NCI-H1417 treated with DMSO at 0.1 percent for 48 hours (cell line): ENCODE data around the gene GAS2L1.

ENCODE experiments used
- DNase-seq: peaks from one replicate; lab custom pipeline; 2025; lab: John Stamatoyannopoulos, UW

Gene GAS2L1

DNA sequence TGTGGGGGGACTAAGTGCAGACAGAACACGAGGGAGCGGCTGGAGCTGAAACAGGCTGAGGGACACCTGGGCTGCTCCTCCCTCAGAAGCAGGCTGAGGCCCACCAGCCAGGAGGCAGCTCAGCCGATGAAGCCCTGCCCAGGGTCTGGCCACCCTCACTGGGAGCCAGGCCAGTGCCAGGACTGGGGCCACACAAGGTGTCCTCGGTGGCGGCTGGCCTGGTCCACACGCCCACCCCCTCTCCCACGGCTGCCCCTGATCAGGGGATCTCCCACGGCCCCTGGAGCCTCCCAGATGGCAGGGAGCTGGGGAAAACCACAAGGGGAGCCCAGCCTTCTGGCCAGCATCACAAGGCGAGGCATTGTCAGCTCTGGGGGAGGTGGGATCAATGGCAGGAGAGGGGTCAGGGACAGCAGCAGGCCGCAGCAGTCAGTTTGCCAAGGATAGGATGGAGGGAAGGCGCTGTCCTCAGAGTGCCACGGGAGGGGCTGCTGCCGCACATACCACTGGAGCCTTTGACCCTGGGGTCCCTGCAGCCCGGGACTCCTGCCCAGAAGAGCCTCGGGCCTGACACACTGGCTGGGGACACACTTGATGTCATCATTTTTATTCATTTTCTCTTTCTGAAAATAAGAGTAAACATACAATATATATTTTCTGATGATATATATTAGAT, 20.8 kb downstream of the GAS2L1 start:
- DNase-seq, result no peak

DNA sequence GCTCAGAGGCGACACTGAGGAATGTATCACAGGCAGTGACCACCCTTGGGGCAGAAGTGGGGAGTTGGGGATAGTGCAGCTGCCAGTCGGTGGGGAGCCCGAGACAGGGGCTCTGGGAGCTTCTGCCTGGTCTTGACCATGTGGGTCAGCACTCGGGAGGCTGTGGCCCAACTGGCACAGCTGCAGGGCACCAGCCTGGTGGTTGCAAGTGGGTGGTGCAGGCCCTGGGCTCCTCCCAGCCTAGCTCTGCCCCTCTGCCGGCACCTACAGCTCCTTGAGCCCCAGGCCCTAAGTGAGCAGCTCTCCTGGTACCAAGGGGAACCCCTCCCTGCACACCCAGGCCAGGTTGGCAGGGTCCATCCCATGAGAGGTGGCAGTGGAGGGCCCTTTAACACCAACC, 21.6 kb downstream of the GAS2L1 start:
- DNase-seq, result no peak

DNA sequence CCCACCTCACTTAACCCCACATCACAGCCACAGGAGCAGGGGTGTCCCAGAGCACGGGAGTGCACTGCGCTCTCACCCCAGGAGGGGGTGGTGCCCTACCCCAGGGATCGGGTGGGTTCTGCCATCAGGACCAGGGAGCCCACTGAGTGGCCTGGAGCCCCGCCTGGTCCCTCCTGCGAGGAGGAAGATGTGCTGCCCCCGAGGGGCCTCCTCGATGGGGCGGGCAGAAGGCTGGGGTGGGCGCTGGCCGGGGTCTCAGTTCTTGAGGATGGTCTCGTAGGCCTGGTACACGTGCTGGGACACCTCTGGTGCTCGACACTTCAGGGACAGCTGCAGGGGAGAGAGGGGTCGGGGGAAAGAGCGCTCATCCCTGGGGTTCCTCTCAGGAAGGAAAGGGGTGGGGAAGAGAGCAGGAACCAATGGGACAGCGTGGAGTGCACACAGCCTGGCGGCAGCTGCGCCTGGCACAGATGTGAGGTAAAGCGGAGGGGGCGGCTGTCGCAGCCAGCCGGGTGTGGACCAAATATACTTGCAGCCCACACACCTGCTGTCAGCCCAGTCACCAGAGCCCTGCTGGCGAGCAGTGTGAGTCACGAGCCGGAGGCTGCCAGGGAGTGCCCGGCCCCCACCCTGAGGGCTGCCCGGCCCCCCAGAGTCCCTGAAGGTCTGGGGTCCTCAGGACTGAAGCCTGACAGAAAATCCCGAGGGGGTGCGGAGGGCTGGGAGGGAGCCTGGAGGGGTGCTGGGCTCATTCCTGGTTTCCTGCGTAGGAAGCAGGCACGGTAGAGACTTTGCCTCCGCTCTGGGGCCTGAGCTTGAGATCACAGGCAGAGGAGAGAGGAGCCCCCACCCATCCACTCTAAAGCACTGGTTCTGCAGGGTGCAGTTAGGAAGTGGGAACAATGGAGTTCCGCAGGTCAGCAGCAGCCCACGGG, 22.4 kb downstream of the GAS2L1 start:
- DNase-seq, result no peak

DNA sequence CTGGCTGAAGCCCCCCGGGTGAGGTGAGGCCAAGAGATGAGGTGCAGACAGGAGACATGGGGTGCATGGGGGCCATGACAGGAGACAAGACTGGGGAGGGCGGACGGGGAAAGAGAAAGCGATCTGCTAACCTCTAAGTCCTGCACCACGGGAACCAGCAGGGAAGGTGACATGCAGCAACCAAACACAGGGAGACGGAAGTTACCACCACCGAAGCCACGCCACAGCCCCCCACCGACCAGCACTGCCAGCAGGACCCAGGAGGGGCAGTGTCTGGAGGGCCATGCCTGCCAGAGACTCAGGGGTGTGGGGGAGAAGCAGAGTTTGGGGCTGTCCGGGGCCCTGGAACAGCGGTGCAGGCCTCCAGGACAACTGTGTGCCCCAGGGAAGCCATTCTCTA, 23.1 kb downstream of the GAS2L1 start:
- DNase-seq, result no peak

DNA sequence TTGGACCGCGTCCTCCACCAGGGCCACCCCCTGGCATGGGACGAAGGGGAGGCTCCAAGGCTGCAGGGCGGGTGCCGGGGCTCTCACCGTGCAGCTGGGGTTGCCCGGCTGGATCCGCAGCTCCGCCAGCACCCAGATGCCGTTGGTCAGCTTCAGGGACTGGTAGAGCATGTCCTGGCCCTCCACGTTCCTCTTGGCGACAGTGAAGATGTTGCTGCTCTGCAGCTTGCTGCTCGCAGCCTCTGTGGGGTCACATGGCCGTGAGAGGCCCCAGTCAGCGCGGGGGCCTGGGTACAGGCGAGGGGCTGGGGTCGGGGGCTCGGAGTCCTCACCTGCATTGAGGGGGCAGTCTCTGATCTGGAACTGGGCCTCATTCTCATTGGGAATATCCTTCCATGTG, 23.8 kb downstream of the GAS2L1 start:
- DNase-seq, result no peak

DNA sequence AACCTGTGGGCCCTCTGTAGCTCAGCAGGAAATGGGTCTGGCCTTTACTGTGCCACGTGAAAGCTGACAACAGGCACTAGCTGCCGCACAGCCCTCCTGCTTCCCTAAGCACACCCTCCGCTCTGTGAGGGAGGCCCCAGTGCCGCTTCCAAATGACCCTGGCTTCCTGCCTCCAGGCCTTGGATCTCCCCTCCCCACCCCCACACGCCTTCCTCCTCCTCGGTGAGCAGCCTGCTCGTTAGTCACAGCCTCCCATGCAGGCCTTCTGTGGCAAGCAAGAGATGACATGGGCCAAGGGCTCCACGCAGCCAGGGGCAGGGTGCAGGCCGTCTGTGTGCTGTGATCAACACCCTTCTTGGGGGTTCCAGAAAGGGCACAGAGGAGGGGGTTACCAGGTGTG, 24.3 kb downstream of the GAS2L1 start:
- DNase-seq, result no peak

DNA sequence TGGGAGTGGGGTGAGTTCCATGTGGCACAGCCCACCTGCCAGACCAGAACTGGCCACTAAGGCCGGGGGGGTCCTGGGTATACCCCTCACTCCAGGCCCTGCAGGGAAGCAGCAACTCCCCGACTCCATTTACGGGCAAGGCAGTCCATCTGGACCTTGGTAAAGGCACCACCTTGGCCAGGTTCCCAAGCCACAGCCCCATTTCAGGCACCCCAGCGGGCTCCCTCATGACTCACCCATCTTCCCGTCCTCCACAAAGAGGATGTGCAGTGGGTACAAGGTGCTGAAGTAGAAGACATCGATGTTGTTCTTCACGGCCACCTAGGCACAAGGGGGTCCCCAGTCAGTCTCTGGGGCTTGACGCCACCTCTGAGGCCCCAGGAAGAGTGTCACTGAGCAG, 24.8 kb downstream of the GAS2L1 start:
- no peak for DNase-seq

DNA sequence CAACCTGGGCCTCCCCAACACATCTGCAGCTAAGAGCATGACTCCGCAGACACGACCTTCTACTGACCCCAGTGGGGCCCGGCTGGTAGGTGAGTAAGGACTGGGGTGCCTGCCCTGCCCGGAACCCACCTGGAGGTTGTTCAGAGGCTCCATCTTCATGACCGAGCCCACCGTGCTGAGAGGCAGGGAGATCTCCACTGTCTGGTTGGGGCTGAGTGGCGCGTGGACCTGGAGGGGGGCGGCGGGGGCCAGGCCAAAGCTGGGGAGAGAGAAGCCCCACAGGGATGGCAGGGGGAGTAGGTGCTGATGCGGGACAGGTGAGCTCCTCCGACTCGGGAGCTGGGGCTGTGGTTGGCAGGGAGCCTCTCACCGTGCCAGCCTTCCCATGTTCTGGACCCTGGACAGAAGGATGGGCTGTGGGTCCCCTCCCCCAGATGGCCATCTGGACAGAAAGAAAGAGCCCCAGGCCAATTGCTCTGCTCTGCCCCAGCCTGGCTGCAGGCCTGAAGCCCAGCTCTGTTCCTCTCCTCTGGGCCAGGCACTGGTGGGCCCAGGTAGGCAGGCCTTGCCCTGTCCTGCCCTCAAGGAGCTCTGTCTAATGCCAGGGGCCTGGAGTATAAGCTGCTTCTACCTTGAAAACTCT, 25.3 kb downstream of the GAS2L1 start:
- no peak for DNase-seq

DNA sequence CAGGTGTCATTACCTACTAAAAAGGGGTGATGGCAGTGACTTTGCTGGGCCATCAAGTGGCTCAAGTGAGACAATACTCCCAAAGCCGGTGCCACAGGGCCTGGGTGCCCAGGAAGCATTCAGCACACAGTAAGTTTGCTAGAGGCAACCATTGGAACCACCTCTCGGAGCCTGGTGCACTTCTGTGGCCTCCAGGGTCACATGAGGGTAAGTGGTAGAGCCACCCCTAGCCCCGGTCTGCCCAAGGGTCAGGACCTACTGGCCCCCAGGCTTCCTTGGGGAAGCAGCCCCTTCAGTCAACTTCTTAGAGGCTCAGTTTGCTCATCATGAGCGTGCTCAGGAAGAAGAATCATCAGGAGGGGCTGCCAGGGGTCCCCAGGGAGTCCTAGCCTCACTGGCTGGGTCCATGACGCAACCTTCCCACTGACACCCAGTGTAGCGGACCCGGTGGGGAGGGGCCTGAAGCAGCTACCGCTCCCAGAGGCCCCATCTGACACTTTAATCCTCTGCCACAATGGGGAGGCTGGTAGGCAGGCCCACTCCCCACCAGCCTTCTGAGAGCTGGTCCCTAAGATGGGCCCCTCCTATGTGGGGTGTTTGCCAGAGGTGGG, 26.5 kb downstream of the GAS2L1 start:
- no peak for DNase-seq

DNA sequence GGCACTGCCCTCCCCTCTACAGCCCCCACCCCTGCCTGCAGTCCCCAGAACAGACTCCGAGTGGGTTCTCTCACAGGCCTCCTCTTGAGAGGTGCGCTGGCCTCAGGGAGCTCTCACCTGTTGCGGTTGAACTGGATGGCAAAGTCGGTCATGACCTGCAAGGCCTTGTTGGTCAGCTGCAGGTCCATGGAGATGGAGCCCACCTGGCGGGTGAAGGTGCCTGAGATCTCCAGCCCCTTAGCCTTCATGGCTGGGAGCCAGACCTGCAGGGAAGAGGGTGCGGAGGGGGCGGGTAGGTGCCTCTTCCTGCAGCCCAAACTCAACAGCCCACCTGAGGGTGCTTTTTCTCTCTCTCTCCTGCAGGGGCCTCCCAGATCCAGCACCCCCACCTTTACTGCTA, 27.7 kb downstream of the GAS2L1 start:
- DNase-seq, result no peak

DNA sequence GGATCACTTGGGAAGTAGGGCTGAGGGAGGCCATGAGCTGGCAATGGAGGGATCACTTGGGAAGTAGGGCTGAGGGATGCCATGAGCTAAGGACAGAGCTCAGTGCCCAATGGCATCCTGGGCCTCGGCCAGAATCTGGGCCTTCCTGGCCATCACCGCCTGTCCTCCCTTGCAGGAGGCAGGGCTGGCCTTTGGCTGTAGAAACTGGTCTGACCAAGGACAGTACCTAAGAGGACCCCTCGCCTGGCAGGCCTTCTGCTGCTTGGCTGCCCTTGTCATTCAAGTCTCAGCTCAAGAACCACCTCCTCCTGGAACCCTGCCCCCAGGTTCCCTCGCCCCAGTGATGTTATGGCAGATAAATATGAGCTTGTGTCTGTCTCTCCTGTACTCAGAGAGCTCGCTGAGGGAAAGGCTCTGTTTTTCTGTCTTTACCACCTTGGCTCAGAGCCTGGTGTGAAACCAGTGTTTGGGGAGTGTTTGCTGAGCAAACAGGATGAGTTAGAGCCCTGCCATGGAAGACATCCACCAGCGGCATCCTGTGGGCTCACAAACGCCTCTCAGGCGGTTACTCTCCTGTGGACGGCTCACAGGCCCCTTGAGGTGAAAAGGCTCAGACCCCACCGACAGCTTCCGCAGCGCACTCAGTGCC, 28.4 kb downstream of the GAS2L1 start:
- DNase-seq, result no peak

DNA sequence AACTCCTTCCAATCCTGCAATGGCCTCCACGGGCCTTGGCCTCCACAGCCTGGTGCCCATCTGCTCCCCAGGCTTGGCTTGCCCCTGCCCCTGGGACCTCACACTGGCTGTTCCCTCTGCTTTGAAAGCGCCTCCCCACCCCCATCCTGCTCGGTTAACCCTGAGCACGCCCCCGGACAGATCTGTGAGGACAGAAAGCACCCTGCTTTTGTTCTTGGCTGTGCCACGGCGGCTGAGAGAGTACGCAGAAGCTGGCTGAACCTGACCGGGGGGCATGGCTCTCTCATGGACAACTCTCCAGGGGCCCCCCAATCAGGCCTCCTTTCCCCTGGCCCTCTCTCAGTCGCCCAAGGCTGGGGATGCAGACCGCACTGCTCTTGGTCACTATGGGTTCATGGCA, 29.2 kb downstream of the GAS2L1 start:
- DNase-seq, result no peak

DNA sequence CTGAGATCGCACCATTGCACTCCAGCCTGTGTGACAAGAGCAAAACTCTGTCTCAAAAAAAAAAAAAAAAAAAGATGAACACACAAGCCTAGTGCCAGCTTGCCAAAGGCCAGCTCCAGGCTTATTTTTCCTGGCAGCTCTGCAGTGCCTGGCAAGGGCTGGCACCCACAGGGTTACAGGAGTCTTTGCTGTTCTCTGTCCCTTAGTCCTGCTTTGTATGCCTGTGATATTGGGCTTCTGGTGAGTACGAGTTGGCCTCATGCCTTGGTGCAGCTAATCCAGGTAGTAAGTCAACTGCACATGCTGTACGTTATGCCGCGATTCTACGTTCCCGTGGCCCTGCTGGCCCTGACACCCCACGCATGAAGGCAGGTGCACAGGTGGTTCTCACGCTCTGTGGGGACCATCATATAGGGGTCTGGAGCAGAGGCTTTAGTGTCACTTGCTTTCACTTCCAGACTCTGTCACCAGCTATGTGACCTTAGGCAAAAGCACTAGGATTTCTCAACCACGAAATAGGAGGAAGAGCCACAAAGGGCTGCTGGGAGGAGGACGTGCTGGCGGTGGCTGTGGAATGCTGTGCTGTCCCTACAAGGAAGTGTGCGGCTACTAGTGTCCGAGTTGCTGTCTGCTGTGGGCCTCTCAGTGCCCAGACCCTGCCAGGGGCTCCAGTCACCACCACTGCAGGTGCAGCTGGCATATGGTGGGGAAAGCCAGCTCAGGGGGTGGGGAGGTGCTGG, 30.5 kb downstream of the GAS2L1 start:
- DNase-seq, result no peak

DNA sequence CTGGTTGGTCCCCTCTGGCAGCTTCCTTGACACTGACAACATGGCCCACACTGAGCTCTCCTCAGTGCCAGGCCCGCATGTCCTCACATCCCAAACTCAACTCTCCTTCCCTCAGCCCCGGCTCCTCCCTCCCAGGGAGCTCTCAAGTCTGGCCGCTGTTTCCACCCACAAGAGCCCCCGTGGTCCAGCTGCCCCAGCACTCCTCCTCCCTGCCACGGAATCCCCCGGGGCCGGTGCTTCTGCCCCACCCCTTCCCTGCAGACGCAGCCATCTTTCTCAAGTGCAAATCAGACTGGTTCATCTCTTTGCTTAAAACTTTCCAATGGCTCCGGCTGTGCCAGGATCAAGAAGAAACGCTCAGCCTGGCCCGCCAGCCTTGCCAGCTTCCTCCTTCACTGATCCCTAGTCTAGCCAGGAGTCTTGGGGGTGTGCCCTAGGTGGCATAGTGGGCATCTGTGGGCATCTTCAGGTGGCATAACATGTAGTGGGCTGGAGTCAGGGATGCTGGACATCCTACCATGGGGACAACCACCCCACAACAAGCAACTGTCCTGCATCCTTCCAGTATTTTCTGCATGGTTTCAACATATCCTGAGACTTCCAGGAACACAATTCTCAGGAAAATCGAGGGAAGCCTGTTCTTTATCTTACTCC, 31.3 kb downstream of the GAS2L1 start:
- no peak for DNase-seq

DNA sequence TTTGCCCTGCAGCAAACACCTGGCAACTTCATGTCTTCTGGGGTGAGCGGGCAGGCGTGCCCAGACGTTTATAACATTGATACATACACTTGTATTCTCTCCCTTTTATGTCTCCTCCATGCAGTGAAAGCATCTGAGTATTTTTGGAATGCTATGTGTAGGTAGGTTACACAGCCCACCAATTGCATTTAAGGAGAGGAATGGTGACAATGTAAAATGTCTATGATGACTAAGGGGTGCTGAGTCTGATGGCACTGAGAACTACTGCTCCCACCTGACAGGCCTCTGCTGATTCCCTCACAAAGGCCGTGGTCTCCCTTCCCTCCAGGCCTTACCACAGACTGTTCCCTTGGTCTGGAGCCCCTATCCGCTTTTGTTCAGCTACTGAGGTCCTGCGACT, 31.9 kb downstream of the GAS2L1 start:
- DNase-seq, result no peak

DNA sequence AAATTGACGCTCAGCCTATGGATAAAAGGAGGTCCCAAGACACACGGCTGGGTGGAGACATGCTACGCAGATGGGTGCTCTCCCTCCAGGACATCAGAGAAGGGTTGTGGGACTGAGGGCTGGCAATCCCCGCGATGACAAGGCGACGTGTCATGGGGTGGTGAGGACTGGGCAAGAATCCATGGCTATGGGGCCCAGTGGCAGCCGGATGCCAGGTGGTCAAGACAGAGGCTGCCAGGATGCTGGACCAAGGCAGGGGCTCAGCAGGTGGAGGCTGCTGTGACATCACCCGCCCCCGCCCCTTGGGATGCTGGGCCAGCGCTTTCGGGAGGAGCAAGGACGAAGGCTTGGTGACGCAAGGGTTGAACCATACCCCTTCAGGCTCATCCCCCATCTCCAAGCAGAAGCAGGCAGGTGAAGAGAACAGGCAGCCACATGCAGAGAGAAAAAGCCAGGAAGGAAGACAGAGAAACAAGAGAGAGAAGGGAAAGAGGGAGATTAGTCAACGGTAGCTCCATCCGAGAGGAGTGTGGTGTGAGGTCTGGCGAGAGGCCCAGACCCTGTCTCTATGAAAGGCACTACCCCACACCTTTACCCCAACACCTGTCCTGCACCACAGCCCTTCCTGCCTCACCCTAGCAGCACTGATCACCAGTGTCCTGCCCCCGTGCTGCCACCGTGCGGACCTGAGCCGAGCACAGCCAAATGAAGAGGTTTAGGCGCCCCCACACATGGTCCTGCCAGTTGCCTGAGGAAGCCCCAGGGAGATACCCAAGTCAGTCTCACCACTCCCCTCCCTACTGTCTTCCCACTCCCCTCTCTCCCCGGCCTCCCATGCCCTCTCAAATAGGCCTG, 33.2 kb downstream of the GAS2L1 start:
- DNase-seq, result no peak

DNA sequence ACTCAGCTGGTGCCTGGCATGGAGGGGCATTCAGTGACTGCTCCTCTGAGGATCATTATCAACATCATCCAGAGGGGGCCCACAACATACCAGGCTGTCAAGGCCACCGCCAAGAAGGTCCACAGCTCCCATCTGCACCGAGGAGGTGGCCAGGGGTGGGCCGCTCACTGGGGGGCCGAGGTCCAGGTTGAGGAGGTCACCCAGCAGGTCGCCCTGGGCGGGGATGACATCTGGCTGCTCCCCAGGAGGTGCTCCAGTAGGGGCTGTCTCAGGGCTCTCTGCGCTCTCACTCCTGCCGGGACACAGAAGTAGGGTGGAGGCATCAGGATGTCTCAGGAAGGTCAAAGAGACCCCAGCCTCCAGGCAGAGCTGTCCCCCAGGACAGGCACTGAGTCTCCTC, 34.1 kb downstream of the GAS2L1 start:
- no peak for DNase-seq

DNA sequence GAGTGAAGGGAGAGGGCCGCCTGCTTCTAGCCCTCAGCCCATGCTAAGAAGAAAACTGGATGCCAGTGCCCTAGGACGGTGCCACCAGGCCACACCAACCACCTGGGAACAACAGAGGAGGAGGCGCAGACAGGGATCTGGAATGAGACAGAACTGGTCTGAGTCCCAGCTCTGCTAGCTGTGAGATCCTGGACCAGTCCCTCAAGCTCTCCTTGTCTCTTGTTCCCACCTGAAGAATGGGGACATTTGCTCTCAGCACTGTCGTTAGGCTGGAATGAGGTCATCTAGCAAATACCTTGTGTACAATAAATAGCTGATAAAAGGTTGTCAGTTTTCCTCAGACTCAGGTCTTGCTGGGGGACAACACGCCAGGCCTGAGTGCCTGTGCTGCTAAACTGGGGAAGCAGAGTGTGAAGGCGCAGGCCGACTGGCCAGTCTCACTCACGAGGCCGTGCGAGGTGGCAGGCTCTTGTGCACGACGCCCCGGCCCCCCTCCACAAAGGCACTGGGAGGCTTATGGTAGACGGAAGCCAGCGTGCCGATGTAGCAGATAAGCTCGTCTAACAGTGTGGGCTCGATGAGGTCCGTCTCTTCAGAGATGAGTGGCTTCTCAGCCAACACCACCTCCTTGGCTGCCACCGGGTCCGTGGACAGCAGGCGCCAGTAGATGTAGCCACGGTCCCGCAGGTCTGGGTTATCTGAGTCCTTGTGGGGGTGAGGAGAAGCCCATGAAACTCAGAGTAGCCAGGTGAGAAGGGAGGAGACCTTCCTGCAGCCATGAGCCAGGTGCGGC, 34.8 kb downstream of the GAS2L1 start:
- DNase-seq, result no peak

DNA sequence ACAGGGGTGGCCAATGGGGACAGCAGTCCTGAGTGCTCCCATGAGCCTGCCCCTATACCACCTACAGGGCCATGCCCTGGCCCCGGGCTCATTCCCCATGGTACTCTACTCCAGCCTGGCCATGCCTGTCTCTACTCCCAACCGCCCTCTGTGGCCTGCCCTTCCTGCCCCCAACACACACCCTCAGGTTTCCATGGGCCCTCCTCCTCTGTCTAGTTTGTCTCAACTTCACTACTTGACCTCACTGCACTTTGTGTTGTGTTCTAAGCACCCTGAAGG, 35.3 kb downstream of the GAS2L1 start:
- no peak for DNase-seq
